OCI-LY7 (cell line): ENCODE data around the gene GBA2. TPM values are rescaled to one million over a fixed set of nuclear protein-coding genes. Genes with fewer than 3 reads are reported as not detected.

Experiments
- BruUV-seq: library from RNA; stranded (reverse); fragments of 400-500 nt; replicated peaks from 2 replicates; lab custom pipeline; 2021; lab: Mats Ljungman, UMichigan
- CTCF ChIA-PET: fragments of 300-600 bp; sonication (Branson Sonifier 250); formaldehyde crosslinking; loops from one replicate; lab custom pipeline; 2022; ENCODE audit warnings: antibody characterized with exemption; ENCODE audit not compliant: unreplicated experiment; lab: Charles Lee
- POLR2A ChIA-PET: fragments of 300-600 bp; sonication (Branson Sonifier 250); formaldehyde crosslinking; loops from one replicate; lab custom pipeline; 2022; ENCODE audit warnings: antibody characterized with exemption; lab: Charles Lee
- DNase-seq: peaks from one replicate; pipeline ENCODE4 v3.0.0-alpha.2; 2015; ENCODE audit warnings: low spot score
- H2AFZ ChIP-seq: fragments of 200-600 bp; sonication (generic), shearing (Covaris generic); 2 replicates; pipeline ENCODE4 v1.6.1; 2014; ENCODE audit warnings: mild to moderate bottlenecking, antibody characterized with exemption, low read length, moderate library complexity
- H3K27ac ChIP-seq: fragments of 200-600 bp; sonication (generic); 2 replicates; pipeline ENCODE4 v1.5.1; 2014; ENCODE audit warnings: mixed run types, low read depth, mild to moderate bottlenecking, moderate library complexity, low read length, inconsistent platforms; ENCODE audit not compliant: poor library complexity, severe bottlenecking
- H3K36me3 ChIP-seq: fragments of 200-600 bp; sonication (generic); 2 replicates; pipeline ENCODE4 v1.6.1; 2014; ENCODE audit warnings: mild to moderate bottlenecking, antibody characterized with exemption, low read length, moderate library complexity, mixed read lengths; ENCODE audit not compliant: insufficient read depth
- H3K4me1 ChIP-seq: fragments of 200-600 bp; sonication (generic); 2 replicates; pipeline ENCODE4 v1.5.1; 2014; ENCODE audit warnings: mild to moderate bottlenecking, low read length; ENCODE audit not compliant: insufficient read depth, poor library complexity, severe bottlenecking
- H3K4me2 ChIP-seq: fragments of 200-600 bp; sonication (generic); 2 replicates; pipeline ENCODE4 v1.6.1; 2014; ENCODE audit warnings: mild to moderate bottlenecking, low read length
- H3K4me3 ChIP-seq: fragments of 200-600 bp; sonication (generic); 2 replicates; pipeline ENCODE4 v1.5.1; 2014; ENCODE audit warnings: mild to moderate bottlenecking, low read depth, low read length; ENCODE audit not compliant: poor library complexity, severe bottlenecking
- H3K79me2 ChIP-seq: fragments of 200-600 bp; sonication (generic); 2 replicates; pipeline ENCODE4 v1.6.1; 2016; ENCODE audit warnings: low read depth, mild to moderate bottlenecking, low read length, moderate library complexity, mixed read lengths; ENCODE audit not compliant: insufficient read depth
- H3K9me2 ChIP-seq: fragments of 200-600 bp; sonication (generic); 2 replicates; pipeline ENCODE4 v1.6.1; 2016; ENCODE audit warnings: mild to moderate bottlenecking, low read length, mixed read lengths; ENCODE audit not compliant: insufficient read depth
- H3K9me3 ChIP-seq: fragments of 200-600 bp; sonication (generic); 2 replicates; pipeline ENCODE4 v1.6.1; 2014; ENCODE audit warnings: mild to moderate bottlenecking, mixed run types, low read length, mixed read lengths
- H4K20me1 ChIP-seq: fragments of 200-600 bp; sonication (generic); 2 replicates; pipeline ENCODE4 v1.6.1; 2014; ENCODE audit warnings: mild to moderate bottlenecking, antibody characterized with exemption, low read length, moderate library complexity, mixed read lengths; ENCODE audit not compliant: insufficient read depth
- CTCF ChIP-seq: fragments of 200-600 bp; sonication (generic); conservative IDR thresholded peaks from 2 replicates; pipeline ENCODE4 v1.5.1; 2014; ENCODE audit warnings: mild to moderate bottlenecking, antibody characterized with exemption, low read length, moderate library complexity, mixed read lengths
- EZH2phosphoT487 ChIP-seq: fragments of 200-600 bp; sonication (generic); IDR thresholded peaks from 2 replicates; pipeline ENCODE4 v1.6.1; 2018; ENCODE audit warnings: low read depth, borderline replicate concordance, mild to moderate bottlenecking, mixed run types, antibody characterized with exemption, low read length, moderate library complexity, mixed read lengths
- intact Hi-C: fragments of 100-400 bp; cut with micrococcal nuclease; formaldehyde crosslinking; loops from one replicate; pipeline ENCODE4 v1.10.0; 2022; ENCODE audit not compliant: unreplicated experiment
- total RNA-seq, 2 experiments: library from RNA; depleted of rRNA in 1 of 2; stranded (reverse); fragments of >200 nt in 1 of 2; shearing (Covaris generic) in 1 of 2; gene quantifications; 2 replicates each; pipeline ENCODE4 v1.2.3, GENCODE V29; 2014 to 2022

GBA2 gene
- total RNA-seq, 2 experiments from 2014 or later, result 66.0 to 68.2 TPM

- POLR2A ChIA-PET, result interaction anchor here (0.6 to 3.9 kb wide), 12 partner anchors 10 to 647 kb away, joined by 3 to 38 read pairs (median 4); partner anchors contain the start of genes CCDC107, GBA2, RGP1 and RMRP
- TF ChIP-seq EZH2phosphoT487 (no peak), CTCF (peak; percentile 56)
- peak overlapping the region; percentile 77 for H3K27ac ChIP-seq
- H3K79me2 ChIP-seq, result peaks cover 38% of the 10 kb centered on the region
- H3K36me3 ChIP-seq, result peaks cover 33% of the 10 kb centered on the region; the same call in 1 of the 2 replicates
- no peaks in the 10 kb centered on the region for H3K9me2 ChIP-seq
- H2AFZ ChIP-seq, result peak overlapping the region; percentile 81
- DNase-seq, result peak; percentile 47
- peaks cover 49% of the 10 kb centered on the region for H3K4me1 ChIP-seq
- intact Hi-C loops, result loop anchor here (1.0 to 10.0 kb wide), 6 partner anchors 24 to 658 kb away; partner anchors contain the start of genes FANCG, SPAG8 and VCP
- peak overlapping the region; percentile 93 for H3K4me2 ChIP-seq
- H4K20me1 ChIP-seq, result peaks cover 11% of the 10 kb centered on the region; the same call in 1 of the 2 replicates
- no peaks in the 10 kb centered on the region for H3K9me3 ChIP-seq
- CTCF ChIA-PET, result interaction anchor here (1.2 to 2.1 kb wide), 3 partner anchors 14 to 129 kb away, joined by 3 to 8 read pairs (median 3); no protein-coding TSS in a partner anchor
- H3K4me3 ChIP-seq, result peak overlapping the region; percentile 89
- TSS peak; percentile 90 for BruUV-seq
Measured at GRCh38 chr9:35732800-35733541, 16.1 kb downstream of the GBA2 start.

- Histone ChIP-seq H3K9me2 (no peaks in the 10 kb centered on the region), H3K4me1 (peaks cover 56% of the 10 kb centered on the region), H3K36me3 (peaks cover 32% of the 10 kb centered on the region; the same call in 1 of the 2 replicates), H3K9me3 (no peaks in the 10 kb centered on the region), H3K27ac (peak within 1 kb of the TSS; percentile 77), H3K4me3 (peak within 1 kb of the TSS; percentile 89), H2AFZ (peak within 1 kb of the TSS; percentile 81), H3K4me2 (peak within 1 kb of the TSS; percentile 97), H3K79me2 (peaks cover 45% of the 10 kb centered on the region), H4K20me1 (peaks cover 13% of the 10 kb centered on the region; the same call in 1 of the 2 replicates)
- ChIA-PET POLR2A (interaction anchor here (0.5 to 3.9 kb wide), 16 partner anchors 10 to 646 kb away, joined by 3 to 38 read pairs (median 4); partner anchors contain the start of genes CCDC107, GBA2, HINT2 and RGP1), CTCF (interaction anchor here (1.2 to 2.1 kb wide), 3 partner anchors 15 to 129 kb away, joined by 3 to 8 read pairs (median 3); no protein-coding TSS in a partner anchor)
- BruUV-seq, result no TSS peak
- DNase-seq, result peak; percentile 99
- intact Hi-C loops, result loop anchor here (1.0 to 10.0 kb wide), 6 partner anchors 25 to 657 kb away; partner anchors contain the start of genes FANCG, SPAG8 and VCP
- peak; percentile 65 for TF ChIP-seq CTCF
- no peak for TF ChIP-seq EZH2phosphoT487
Measured at GRCh38 chr9:35732185-35732799, 16.7 kb downstream of the GBA2 start, which contains the start of the genes CREB3 and TLN1. TSS of gene CREB3 (plus strand) at chr9:35732666. CDS start at chr9:35732773, 107 bp downstream. TSS of gene TLN1 (minus strand) at chr9:35732195. CDS start at chr9:35725694, 6,501 bp downstream.
